ENCODE results near the gene TICAM2. TPM values are rescaled to one million over a fixed set of nuclear protein-coding genes. Genes with fewer than 3 reads are reported as not detected.
A peak's percentile ranks its signal among the peaks of the same experiment; 100 is the strongest.
"Not testable (repeated sequence)": the region's sequence is repeated elsewhere in the genome, so short reads cannot be mapped to it uniquely, and the experiment has no call there.

The TICAM2 gene, protein sequence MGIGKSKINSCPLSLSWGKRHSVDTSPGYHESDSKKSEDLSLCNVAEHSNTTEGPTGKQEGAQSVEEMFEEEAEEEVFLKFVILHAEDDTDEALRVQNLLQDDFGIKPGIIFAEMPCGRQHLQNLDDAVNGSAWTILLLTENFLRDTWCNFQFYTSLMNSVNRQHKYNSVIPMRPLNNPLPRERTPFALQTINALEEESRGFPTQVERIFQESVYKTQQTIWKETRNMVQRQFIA
- total RNA-seq (2014; rRNA removed; shearing (Covaris generic); ENCODE audit: low replicate concordance): 1.2 and 6.3 TPM in 2 replicates

DNA sequence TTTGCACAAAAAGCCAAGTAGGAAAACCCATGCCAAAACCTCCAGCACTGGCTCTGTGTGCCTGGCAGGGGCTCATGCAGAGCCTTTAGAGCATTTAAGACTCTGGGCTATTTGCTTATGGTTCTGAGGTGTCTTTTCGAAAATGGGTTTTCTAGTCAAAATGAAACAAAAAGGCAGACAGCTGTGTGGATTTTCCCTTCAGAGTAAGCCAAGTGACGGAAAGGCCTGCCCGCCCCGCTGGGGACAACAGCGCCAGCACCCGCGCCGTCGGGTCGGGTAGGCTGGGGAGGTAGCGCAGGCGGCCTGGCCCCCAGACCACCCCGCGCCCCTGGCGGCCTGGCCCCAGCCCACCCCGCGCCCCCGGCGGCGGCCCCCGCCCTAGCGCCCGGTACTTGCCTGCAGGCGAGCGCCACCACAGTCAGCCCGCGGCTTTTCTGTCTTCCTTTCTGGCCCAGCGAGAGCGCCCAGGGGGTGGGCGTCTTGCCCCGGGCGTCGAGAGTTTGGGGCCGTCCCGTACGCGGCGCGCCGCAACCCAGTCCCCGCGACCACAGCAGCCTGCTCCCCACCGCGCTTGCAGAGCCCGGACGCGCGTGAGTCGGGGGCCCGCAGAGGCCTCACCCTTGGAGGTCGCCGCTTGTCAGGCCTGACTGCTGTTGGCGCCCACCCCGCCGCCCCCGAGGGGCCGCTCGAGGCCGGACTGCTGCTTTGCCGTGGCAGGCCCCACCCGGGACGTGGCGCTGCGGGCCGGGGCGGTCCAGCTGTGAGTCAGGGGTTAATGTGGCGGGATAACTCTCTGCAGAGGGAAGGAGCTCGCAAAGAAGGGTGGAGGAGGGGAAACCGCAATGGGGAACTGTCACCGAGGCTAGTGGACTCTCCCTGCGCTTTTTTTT is at the start of gene TICAM2:
Gene TICAM2, minus strand, starts transcription at position 779 of the 890 bp plus-strand sequence. CDS start 21,223 bp downstream, outside the sequence.
- Histone ChIP-seq H3K36me3 (peaks cover 26% of the 10 kb centered on the region), H3K9me3 (no peaks in the 10 kb centered on the region), H3K27me3 (no peaks in the 10 kb centered on the region), H3K4me3 (peak within 1 kb of the TSS; percentile 56)
- DNase-seq: peak; percentile 83

DNA sequence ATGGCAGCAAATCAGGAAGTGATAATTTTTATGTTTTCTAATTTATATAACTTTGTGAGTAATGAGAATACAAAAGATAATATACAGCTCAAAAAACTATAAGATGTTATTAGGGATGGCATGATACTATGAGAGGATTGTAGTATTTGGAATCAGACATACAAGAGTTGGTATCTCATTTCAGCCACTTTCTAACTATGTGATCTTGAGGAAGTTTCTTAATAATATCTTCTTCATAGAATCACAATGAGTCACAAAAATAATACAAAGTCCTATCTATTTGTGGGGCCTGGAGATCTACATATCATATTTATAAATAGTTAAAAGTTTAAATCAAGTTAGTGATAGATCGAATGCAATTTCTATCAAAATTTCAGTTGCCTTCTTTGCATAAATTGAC is 47.3 kb upstream of the TICAM2 start:
- Histone ChIP-seq H3K9me3 (no peaks in the 10 kb centered on the region), H3K36me3 (no peaks in the 10 kb centered on the region), H3K27me3 (no peaks in the 10 kb centered on the region), H3K4me3 (no peak overlapping the region)
- no peak for DNase-seq

DNA sequence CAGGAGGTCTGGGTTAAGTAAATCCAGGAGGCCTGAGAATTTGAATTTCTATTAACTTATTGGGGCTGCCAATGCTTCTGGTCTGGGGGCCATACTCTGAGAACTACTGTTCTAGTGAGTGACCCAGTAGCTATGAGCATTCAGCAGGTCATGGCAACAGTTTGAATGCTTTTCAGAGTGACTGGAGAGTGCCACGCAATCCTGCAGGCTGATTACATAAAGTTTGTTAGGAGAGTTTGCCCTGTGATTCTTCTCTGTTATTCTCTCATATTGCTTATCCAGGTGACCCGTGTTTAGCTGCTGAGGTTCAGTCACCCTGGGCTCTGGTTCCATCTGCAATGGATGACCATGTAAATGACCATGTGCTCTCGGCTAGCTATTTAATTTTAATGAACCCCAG is 45.8 kb upstream of the TICAM2 start:
- H3K4me3 ChIP-seq: no peak overlapping the region
- no peaks in the 10 kb centered on the region for H3K9me3 ChIP-seq
- no peaks in the 10 kb centered on the region; the same call in 1 of the 2 replicates for H3K27me3 ChIP-seq
- no peak for DNase-seq
- no peaks in the 10 kb centered on the region for H3K36me3 ChIP-seq

DNA sequence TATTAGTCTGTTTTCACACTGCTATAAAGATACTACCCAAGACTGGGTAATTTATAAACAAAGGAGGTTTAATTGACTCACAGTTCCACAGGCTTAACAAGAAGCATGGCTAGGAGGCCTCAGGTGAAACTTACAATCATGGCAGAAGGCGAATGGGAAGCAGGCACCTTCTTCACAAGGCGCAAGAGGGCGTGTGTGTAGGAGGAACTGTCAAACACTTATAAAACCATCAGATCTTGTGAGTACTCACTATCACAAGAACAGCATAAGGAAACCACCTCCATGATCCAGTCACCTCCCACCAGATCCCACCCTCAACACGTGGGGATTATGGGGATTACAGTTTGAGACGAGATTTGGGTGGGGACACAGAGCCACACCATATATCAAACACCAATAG is 43.1 kb upstream of the TICAM2 start:
- not testable (repeated sequence) for H3K9me3 ChIP-seq, H3K4me3 ChIP-seq, H3K27me3 ChIP-seq, DNase-seq, H3K36me3 ChIP-seq

DNA sequence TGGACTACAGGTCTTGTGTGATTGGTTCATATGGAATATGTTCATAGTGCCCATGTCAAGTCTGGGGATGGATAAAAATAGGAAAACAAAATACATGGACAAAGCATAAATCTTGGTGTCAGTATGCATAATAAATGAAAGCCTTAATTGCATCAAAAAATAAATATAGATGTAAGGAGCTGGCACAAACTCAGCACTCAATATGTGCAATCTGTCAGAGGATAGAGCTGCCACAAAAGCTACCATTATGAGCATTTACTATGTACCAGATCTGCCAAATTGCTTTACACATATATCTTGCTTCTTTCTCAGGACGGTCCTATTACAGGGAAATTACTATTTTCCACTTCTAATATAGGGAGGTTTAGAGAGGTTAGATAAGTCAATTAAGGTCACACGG is 41.8 kb upstream of the TICAM2 start:
- no peak overlapping the region for H3K4me3 ChIP-seq
- no peak for DNase-seq

DNA sequence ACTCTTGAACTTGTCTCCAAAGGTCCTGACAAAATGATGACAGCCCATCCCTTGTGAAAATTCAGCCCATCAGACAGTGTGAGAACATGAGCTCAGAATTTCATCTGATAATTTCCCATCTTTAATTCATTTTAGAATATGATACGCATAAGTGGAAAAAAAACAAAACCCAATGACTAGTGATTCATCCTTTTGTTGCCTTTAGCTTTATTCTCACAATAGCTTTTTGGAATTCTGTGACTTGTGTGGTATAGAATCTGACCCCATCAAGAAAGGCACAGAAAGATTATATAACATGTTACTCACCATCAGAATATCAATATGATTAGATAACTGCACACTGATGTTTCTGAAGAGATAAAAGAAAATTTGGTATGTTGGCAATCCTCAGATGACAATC is 39.7 kb upstream of the TICAM2 start:
- Histone ChIP-seq H3K9me3 (no peaks in the 10 kb centered on the region), H3K36me3 (no peaks in the 10 kb centered on the region), H3K4me3 (no peak overlapping the region), H3K27me3 (no peaks in the 10 kb centered on the region; the same call in 1 of the 2 replicates)
- DNase-seq: no peak

More for the DNA sequence above, 41.8 kb upstream of the TICAM2 start:
- Histone ChIP-seq H3K36me3 (no peaks in the 10 kb centered on the region), H3K9me3 (no peaks in the 10 kb centered on the region), H3K27me3 (no peaks in the 10 kb centered on the region; the same call in 1 of the 2 replicates)

DNA sequence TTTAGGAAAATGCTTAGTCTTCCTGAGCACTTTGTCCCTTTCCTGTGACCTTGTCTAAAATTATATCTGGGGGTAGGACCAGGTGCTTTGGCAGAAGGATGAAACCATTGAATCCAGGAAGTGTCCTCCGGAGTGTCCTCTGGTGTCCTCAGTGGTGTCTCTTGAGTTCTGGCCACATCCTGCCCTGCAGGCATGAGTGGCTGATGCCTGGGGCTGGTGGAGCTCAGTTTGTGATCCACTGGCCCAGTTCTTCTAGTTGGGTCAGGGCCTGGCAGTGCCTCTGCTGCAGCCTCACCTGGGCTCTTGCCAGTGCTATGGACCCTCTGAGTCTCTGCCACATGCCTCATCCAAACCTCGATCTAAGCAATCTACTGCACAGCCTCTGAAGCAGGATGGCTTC is 38.0 kb upstream of the TICAM2 start:
- DNase-seq: no peak

DNA sequence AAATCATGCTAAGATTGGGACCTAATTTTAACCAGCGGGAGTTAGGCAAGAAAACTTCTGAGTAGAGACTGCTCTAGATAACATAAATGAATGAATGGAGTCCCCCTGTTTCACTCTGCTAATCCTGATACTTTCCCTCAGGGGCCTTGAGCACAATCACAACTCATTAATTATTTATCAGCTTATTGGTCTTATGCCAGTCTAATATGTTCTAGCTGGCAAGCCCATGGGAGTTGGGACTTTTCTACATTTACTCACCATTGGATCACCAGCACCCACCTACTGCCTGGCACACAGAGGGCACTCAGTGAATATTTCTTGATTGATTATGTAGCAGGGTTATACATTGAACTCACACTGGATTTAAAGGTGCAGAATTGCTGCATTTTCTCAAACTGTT is 37.1 kb upstream of the TICAM2 start:
- no peak for DNase-seq
- Histone ChIP-seq H3K4me3 (no peak overlapping the region), H3K27me3 (peaks cover 3% of the 10 kb centered on the region), H3K36me3 (no peaks in the 10 kb centered on the region), H3K9me3 (no peaks in the 10 kb centered on the region)

More for the DNA sequence above, 38.0 kb upstream of the TICAM2 start:
- H3K27me3 ChIP-seq: peaks cover 3% of the 10 kb centered on the region
- no peak overlapping the region for H3K4me3 ChIP-seq
- no peaks in the 10 kb centered on the region for H3K36me3 ChIP-seq
- no peaks in the 10 kb centered on the region for H3K9me3 ChIP-seq

DNA sequence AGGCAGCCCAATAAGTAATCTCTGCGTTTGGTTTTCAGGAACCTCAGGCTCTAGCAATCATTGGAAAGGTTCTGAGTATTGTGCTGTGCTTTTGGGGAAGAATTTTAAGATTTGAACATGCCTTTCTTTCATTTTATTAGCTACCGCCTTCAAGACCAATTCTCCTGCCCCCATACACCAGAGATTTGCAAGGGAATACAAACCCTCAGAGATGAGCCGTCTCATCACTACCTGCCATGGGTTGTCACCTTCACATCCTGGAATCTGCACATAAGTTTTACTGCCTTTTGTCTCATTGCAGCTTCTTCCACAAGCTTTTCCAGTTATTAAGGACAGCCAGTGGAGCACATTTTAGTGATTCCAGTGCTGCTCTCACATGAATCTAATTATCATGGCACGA is 35.2 kb upstream of the TICAM2 start:
- Histone ChIP-seq H3K36me3 (no peaks in the 10 kb centered on the region), H3K4me3 (no peak overlapping the region), H3K9me3 (no peaks in the 10 kb centered on the region), H3K27me3 (peaks cover 3% of the 10 kb centered on the region)
- DNase-seq: no peak

DNA sequence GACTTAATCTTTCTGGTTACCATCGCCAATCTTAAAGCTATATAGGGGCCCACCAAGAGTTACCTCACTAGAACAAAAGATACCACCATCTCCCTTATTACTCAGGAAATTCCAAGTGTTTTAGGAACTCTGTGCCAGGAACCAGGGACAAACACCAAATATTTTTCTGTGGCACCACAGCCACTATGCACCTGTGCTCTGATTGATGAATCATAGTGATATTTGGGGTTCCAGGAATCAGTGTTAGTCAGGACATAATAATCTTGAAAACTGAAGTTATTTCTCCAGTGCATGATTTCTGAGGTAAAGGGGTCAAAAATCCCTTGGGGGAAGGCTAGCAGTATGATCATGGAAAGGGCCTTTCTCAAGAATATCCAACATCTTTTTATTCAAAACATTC is 33.7 kb upstream of the TICAM2 start:
- DNase-seq: no peak
- Histone ChIP-seq H3K27me3 (peaks cover 3% of the 10 kb centered on the region), H3K4me3 (no peak overlapping the region), H3K36me3 (no peaks in the 10 kb centered on the region), H3K9me3 (no peaks in the 10 kb centered on the region)

DNA sequence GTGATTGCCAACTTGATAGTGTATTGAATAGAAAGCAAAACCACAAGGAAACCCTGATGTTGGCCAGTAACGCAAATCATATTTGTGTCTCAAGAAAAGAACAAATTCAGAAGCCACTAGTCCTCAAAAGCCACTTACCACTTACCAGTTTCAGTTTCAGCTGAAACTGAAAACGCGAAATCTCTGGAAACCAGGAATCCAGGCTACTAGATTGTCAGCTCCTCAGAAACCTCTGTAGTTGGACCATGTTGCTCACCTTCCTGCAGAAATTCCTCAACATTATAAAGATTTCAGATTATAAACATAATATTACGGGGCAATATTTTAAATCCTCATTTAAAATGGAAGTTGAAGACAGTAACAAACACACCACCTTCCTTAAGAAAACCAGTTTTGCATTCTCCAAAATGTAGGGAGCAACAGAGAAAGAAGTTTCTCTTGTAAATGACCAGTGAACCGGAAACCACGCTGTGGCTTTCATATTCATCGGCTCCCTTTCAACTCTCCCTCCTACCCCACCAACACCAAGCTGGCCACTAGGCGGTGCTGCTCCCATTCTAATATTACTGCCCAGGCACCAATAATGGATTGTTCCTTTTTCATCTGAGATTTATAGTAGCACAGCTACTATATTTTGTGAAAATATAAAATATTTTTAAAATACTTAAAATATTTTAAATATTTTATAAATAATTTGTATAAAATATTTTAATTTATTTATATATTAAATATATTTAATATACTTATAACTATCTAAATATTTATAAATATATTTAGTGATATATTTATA is 32.3 kb upstream of the TICAM2 start:
- Histone ChIP-seq H3K9me3 (no peaks in the 10 kb centered on the region), H3K4me3 (peak overlapping the region; percentile 27), H3K27me3 (peaks cover 3% of the 10 kb centered on the region), H3K36me3 (no peaks in the 10 kb centered on the region)
- peak; percentile 83 for DNase-seq

DNA sequence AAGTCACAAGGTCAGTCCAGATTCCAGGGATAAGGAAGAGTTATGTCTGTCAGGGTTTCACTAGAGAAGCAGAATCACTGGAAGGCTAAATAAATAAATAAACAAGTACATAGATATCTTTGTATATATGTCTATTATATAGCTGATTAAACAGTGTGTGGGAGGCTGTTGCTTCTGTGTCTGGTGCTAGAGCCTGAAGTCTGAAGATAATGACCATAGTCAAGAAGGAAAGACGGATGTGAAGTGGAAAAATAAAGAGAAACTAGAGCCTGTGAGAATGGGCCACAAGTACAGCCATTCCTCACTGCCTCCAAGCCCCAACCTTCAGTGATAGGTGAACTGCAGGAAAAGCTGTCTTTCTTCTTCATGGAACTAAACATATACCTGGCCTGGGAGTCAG is 27.6 kb upstream of the TICAM2 start:
- Histone ChIP-seq H3K9me3 (no peaks in the 10 kb centered on the region), H3K4me3 (no peak overlapping the region), H3K27me3 (no peaks in the 10 kb centered on the region), H3K36me3 (no peaks in the 10 kb centered on the region)
- DNase-seq: no peak

DNA sequence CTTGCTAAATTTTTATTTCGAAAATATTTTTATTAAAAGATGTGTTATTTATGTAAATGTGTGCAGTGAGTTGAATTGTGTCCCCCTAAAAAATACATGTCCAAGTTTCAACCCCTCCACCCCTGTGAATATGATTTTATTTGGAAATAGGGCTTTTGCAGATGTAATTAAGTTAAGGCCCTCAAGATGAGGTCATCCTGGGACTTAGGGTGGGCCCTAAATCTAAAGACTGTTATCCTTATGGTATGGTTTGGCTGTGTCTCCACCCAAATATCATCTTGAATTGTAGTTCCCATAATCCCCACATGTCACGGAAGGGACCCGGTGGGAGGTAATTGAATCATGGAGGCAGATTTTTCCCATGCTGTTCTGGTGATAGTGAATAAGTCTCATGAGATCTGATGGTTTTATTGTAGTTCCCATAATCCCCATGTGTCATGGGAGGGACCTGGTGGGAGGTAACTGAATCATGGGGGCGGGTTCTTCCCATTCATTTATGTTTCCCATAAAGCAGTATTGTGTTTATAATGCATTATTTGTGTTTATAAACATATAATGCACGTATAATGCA is 25.1 kb upstream of the TICAM2 start:
- no peak for DNase-seq
- no peak overlapping the region for H3K4me3 ChIP-seq
- H3K36me3 ChIP-seq: peaks cover 12% of the 10 kb centered on the region
- H3K27me3 ChIP-seq: no peaks in the 10 kb centered on the region
- H3K9me3 ChIP-seq: no peaks in the 10 kb centered on the region

DNA sequence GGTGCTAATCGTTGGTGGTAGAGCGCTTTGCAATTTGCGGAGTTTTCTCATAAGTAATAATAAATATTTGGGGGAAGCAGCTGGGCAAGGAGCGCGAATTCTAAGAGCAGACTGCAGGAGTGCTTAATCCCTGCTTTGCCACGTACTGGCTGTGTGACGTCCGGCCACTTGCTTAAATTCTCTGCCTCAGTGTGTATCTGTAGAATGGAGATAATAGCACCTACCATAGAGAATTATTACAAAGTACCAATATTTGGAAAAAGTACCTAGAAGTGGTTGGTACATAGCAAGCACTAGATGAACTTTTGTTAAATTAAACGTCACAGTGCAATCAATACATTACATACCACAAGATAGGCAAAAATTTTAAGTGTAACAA is 24.2 kb upstream of the TICAM2 start:
- DNase-seq: no peak
- H3K27me3 ChIP-seq: no peaks in the 10 kb centered on the region
- no peaks in the 10 kb centered on the region for H3K9me3 ChIP-seq
- peak overlapping the region; percentile 93 for H3K4me3 ChIP-seq
- H3K36me3 ChIP-seq: peaks cover 18% of the 10 kb centered on the region

DNA sequence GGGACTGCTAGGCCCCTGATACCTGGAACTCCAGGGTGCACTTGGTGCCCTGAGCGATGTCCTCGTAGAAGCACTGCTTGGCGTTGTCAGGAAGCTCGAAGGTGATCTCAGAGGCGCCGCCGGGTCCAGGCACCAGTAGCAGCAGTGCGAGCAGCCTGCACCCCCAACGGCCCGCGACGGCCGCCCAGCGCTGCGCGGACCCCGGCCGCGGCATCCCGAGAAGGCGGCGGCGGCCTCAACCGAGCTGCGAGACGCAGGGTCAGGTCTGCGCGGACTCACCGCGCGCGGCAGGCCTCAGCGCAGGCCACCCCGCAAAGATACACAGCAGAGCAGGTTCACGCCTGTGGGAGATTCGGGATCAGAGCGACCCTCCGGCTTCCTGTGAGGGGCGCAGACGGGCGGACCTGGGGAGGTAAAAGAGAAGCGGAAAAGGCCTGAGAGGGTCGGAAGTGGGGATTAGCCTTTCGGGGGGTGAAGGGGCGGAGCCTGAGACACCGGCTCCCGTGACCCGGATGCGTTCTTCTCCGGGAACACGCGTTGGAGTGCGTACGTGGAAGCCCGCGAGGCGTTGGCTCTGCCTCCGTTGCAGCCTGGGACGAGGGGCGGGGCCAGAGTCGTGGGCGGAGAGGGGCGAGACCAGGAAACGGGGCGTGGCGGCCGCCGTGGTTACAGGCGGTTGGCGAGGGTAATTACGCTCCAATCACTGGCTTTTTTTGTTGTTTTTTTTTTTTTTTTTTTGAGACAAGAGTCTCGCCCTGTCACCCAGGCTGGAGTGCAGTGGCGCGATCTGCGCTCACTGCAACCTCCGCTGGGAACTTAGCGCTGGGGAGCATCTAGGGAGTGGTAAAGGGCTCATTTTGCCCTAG is 23.5 kb upstream of the TICAM2 start, which contains the start of gene TMED7:
Gene TMED7, minus strand, starts transcription at position 458 of the 866 bp plus-strand sequence. Its CDS starts 244 bp downstream, at position 214.
- DNase-seq: peak; percentile 100
- no peaks in the 10 kb centered on the region for H3K27me3 ChIP-seq
- H3K9me3 ChIP-seq: no peaks in the 10 kb centered on the region
- peaks cover 25% of the 10 kb centered on the region for H3K36me3 ChIP-seq
- peak within 1 kb of the TSS; percentile 93 for H3K4me3 ChIP-seq

DNA sequence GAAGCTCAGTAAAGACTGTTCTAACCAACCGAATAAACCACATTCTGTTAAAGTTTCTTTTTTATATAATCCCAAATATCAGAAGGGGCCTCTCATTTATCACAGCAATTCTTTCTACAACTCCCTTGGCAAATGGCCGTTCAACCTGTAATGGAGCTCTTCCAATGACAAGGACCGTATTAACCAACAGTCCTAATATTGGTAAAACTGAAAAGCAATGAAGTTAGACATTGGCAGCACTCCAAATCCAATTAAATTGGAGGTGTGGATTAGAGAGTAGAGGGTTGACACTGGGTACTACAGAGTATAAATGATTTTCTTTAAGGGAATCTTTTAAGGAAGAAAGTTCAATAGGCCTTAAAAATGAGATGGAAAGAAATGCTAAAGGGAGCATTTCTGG is 22.7 kb upstream of the TICAM2 start:
- DNase-seq: no peak
- H3K4me3 ChIP-seq: peak overlapping the region; percentile 93
- no peaks in the 10 kb centered on the region for H3K9me3 ChIP-seq
- peaks cover 33% of the 10 kb centered on the region for H3K36me3 ChIP-seq
- no peaks in the 10 kb centered on the region for H3K27me3 ChIP-seq

Data from MG63 (cell line).